ENCODE data around the gene TPRX2. TPM values are rescaled to one million over a fixed set of nuclear protein-coding genes. Genes with fewer than 3 reads are reported as not detected.
"Not testable (repeated sequence)": the region's sequence is repeated elsewhere in the genome, so short reads cannot be mapped to it uniquely, and the experiment has no call there.

The TPRX2 gene
- total RNA-seq, 1 donor from 2014 or later: not detected

DNA sequence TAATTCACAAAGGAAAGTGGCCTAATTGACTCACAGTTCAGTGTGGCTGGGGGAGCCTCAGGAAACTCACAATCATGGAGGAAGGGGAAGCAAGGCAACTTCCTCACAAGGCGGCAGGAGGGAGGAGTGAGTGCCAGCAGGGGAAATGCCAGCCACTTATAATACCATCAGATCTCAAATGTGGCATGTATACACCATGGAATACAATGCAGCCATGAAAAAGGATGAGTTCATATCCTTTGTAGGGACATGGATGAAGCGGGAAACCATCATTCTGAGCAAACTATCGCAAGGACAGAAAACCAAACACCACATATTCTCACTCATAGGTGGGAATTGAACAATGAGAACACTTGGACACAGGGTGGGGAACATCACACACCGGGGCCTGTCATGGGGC, 20.4 kb downstream of the TPRX2 start:
- H3K27ac Mint-ChIP-seq; DNase-seq (ENCODE audit: low spot score); H3K27me3 Mint-ChIP-seq (ENCODE audit: low read depth); H3K4me1 Mint-ChIP-seq (ENCODE audit: low read depth); H3K9me3 Mint-ChIP-seq; intact Hi-C loops (cut with micrococcal nuclease); H3K36me3 Mint-ChIP-seq (ENCODE audit: low read depth); H3K4me3 Mint-ChIP-seq (ENCODE audit: low read depth): not testable (repeated sequence)

DNA sequence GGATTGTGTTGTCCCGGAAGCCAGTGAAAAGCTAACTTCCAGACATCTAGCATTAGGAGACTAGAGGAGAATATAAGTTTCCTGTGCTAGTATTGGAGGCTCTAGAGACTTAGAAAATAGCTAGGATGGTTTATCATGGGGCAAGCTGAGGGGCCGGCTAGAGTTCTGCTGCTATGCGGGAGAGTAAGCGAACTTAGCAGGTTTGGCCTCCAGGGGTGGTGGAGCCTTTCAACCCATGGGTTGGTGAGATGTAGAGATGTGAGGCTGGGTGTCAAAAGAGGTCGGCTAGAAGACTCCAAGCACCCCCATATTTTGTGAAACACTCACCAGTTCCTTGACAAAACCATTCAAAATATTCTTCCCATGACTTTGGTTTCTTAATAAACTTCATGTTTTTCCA, 22.7 kb downstream of the TPRX2 start:
- Mint-ChIP-seq H3K4me1 (ENCODE audit: low read depth) (no peaks in the 10 kb centered on the region), H3K27ac (no peak overlapping the region), H3K27me3 (ENCODE audit: low read depth) (peaks cover 5% of the 10 kb centered on the region), H3K36me3 (ENCODE audit: low read depth) (no peaks in the 10 kb centered on the region), H3K4me3 (ENCODE audit: low read depth) (no peak overlapping the region), H3K9me3 (peaks cover 4% of the 10 kb centered on the region)
- DNase-seq (ENCODE audit: low spot score): no peak
- intact Hi-C loops (cut with micrococcal nuclease): no loop called here

DNA sequence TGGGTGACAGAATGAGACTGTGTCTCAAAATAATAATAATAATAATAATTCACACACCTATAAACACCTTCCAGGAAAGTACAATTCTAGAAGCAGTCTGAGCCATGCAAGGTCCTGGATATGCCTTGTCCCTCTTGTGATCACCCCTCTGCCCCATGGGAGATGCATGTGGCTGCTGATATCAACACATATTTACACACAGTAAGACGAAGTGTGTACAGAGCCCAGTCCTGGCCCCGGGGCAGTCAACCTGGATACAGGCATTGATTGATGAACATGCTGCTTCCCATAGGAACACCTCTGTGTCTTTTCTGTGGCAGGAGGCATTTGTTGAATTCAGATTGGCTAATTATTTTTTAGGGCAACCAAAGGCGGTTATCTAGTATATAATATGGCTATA, 23.9 kb downstream of the TPRX2 start:
- Mint-ChIP-seq H3K9me3 (peaks cover 4% of the 10 kb centered on the region), H3K36me3 (ENCODE audit: low read depth) (no peaks in the 10 kb centered on the region), H3K4me1 (ENCODE audit: low read depth) (no peaks in the 10 kb centered on the region), H3K27me3 (ENCODE audit: low read depth) (peaks cover 5% of the 10 kb centered on the region), H3K27ac (no peak overlapping the region), H3K4me3 (ENCODE audit: low read depth) (no peak overlapping the region)
- intact Hi-C loops (cut with micrococcal nuclease): no loop called here
- DNase-seq (ENCODE audit: low spot score): no peak

DNA sequence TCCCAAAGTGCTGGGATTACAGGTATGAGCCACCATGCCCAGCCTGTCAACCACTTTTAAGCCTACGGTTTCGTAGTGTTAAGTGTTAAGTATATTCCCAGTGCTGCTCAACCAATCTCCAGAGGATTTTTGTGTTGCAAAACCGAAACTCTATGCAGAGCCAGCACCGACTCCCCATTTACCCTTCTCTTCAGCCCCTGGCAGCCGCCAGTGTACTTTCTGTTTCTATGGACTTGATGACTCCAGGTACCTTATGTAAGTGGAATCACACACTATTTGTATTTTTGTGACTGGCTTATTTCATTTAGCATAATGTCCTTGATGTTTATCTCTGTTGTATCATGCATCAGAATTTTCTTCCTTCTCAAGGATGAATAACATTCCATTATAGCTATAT, 26.0 kb downstream of the TPRX2 start:
- intact Hi-C loops (cut with micrococcal nuclease): no loop called here
- no peak for DNase-seq (ENCODE audit: low spot score)
- Mint-ChIP-seq H3K9me3 (no peaks in the 10 kb centered on the region), H3K36me3 (ENCODE audit: low read depth) (no peaks in the 10 kb centered on the region), H3K27ac (no peak overlapping the region), H3K4me1 (ENCODE audit: low read depth) (no peaks in the 10 kb centered on the region), H3K4me3 (ENCODE audit: low read depth) (no peak overlapping the region), H3K27me3 (ENCODE audit: low read depth) (peaks cover 5% of the 10 kb centered on the region)

DNA sequence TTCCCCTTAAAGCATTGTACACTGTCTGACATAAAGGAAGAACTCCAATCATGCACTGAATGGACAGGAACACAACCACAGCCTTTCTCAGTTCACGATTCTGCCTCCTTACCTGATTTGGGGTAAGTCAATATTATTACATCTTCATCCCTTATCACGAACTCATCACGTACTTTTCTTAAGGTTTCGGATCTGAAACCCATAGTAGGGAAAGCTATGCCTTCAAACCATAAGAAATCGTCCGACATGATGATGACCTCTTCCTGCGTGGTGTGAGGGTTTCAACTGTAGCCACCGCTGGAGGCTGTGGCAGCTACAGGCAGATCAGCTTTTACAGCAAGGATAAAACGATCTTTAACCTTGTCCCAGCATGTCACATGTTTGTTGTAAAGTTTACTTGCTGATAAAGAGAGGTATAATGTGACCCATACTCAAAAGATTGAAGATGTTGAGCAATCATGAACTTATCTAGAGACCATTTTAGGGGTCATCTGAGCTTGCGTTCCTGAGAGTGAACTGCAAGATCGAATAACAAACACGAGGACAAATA, 27.1 kb downstream of the TPRX2 start, which contains the start of gene SULT2A1:
TSS of gene SULT2A1 (minus strand) at position 306 of the 550 bp plus-strand sequence. CDS start at position 248, 58 bp downstream.
- intact Hi-C loops (cut with micrococcal nuclease): no loop called here
- no peak within 1 kb of the TSS for H3K27ac Mint-ChIP-seq
- no peak for DNase-seq (ENCODE audit: low spot score)
- H3K9me3 Mint-ChIP-seq: no peaks in the 10 kb centered on the region
- H3K4me3 Mint-ChIP-seq (ENCODE audit: low read depth): no peak within 1 kb of the TSS
- H3K36me3 Mint-ChIP-seq (ENCODE audit: low read depth): no peaks in the 10 kb centered on the region
- H3K27me3 Mint-ChIP-seq (ENCODE audit: low read depth): peaks cover 5% of the 10 kb centered on the region
- H3K4me1 Mint-ChIP-seq (ENCODE audit: low read depth): no peaks in the 10 kb centered on the region

DNA sequence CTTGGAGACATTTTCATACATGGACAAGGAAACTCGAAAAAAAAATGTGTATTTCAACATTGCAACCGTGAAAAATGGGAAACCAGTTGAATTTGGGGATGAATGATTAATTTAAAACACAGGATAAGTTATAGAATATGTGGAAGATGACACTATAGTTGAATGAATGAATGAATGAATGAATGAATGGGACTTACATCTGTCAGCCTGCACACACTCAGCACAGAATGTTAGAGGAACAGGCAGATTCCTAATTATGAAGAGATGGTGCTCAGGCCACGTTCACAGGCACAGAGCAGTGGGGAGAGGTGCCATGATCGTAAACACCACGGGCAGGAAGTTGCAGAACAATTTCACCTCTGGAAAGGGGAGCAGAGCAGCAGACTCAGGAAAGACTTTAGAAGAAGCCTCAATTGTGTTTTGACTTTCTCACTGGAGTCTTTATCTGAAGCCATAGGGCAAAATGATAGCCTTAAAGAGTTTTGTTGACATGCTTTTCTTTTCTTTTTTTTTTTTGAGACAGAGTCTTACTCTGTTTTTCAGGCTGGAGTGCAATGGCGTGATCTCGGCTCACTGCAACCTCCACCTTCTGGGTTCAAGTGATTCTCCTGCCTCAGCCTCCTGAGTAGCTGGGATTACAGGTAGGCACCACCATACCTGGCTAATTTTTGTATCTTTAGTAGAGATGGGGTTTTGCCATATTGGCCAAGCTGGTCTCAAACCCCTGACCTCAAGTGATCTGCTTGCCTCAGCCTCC, 32.0 kb downstream of the TPRX2 start:
- Mint-ChIP-seq H3K27ac (no peak overlapping the region), H3K27me3 (ENCODE audit: low read depth) (no peaks in the 10 kb centered on the region), H3K4me3 (ENCODE audit: low read depth) (no peak overlapping the region)

DNA sequence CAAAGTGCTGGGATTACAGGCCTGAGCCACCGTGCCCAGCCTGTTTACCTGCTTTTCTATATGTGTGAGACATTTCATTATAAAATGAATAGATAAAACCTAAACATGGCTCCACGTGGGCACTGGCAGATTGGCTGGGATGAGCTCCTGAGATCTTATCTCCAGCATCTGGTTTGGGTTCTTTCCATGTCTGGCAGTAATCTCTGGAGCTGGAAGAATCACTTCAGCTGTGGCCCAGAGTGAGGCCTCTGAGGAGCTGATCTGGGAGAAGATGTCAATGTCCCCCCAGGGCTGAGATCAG, 32.5 kb downstream of the TPRX2 start:
- Mint-ChIP-seq H3K36me3 (ENCODE audit: low read depth) (no peaks in the 10 kb centered on the region), H3K27me3 (ENCODE audit: low read depth) (no peaks in the 10 kb centered on the region), H3K9me3 (peaks cover 5% of the 10 kb centered on the region), H3K4me3 (ENCODE audit: low read depth) (no peak overlapping the region), H3K27ac (no peak overlapping the region), H3K4me1 (ENCODE audit: low read depth) (no peaks in the 10 kb centered on the region)
- intact Hi-C loops (cut with micrococcal nuclease): no loop called here
- DNase-seq (ENCODE audit: low spot score): no peak

More for the DNA sequence above, 32.0 kb downstream of the TPRX2 start:
- H3K36me3 Mint-ChIP-seq (ENCODE audit: low read depth): no peaks in the 10 kb centered on the region
- intact Hi-C loops (cut with micrococcal nuclease): no loop called here
- H3K4me1 Mint-ChIP-seq (ENCODE audit: low read depth): no peaks in the 10 kb centered on the region
- no peak for DNase-seq (ENCODE audit: low spot score)
- H3K9me3 Mint-ChIP-seq: peaks cover 5% of the 10 kb centered on the region

DNA sequence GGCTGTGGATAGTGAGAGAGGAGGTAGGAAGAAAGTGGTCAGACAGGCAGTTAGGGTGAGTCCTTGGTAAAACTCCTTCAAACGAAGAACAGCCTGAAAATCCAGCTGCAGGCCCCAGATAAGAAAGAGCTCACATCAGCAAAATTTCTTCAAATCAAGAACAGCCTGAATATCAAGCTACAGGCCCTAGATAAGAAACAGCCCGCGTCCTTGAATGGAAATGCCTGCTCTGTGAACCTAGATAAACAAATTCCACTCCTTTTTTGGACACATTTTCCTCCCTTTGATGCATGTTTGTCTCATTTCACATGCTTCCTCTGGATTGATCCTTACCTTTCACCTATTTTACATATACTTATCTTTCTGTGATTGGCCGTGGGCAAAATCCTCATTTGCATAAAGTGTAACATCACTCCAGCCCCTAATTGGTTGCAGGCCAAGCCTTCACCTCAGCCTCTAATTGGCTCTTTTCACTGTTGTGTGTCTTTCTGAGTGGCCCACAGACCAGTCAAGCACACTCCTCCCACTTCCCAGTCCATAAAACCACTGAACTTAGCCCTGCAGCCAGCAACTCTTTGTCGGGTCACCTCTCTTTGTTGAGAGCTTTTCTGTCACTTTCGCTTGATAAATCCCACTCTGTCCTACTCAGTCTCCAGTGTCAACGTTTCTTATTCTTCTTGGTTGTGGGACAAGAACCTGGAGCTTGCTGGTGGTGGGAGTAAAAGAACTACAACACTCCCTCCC, 33.1 kb downstream of the TPRX2 start:
- no peak for DNase-seq (ENCODE audit: low spot score)
- no peaks in the 10 kb centered on the region for H3K4me1 Mint-ChIP-seq (ENCODE audit: low read depth)
- no peaks in the 10 kb centered on the region for H3K36me3 Mint-ChIP-seq (ENCODE audit: low read depth)
- H3K9me3 Mint-ChIP-seq: peaks cover 5% of the 10 kb centered on the region
- H3K27ac Mint-ChIP-seq: no peak overlapping the region
- no peaks in the 10 kb centered on the region for H3K27me3 Mint-ChIP-seq (ENCODE audit: low read depth)
- no peak overlapping the region for H3K4me3 Mint-ChIP-seq (ENCODE audit: low read depth)
- intact Hi-C loops (cut with micrococcal nuclease): no loop called here

DNA sequence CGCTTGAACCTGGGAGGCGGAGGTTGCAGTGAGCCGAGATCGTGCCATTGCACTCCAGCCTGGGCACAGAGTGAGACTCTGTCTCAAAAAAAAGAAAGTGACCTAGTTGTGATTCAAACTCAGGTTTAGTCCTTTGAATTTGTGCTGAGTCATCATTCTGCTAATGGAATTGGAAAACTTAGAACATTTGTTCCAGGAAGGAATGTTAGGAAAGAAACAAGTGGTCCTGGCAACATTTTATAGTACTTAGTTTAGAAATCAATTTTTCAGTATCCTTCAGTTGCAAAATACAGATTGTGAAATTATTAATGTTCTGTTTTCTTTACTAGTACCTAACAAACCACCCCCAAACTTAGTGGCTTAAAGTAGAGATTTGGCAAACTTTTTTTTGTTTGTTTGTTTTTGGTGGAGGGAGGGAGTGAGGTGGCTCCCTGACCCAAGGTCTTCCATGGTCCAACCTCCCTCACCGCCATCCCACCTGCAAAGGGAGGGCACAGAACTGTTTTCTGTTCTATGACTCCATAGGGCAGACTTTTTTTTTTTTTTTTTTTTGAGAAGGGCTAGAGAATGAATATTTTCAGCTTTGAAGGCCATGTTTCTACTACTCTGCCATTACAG, 36.2 kb downstream of the TPRX2 start:
- H3K4me1 Mint-ChIP-seq (ENCODE audit: low read depth): no peaks in the 10 kb centered on the region
- no peak overlapping the region for H3K27ac Mint-ChIP-seq
- H3K36me3 Mint-ChIP-seq (ENCODE audit: low read depth): no peaks in the 10 kb centered on the region
- no peak for DNase-seq (ENCODE audit: low spot score)
- H3K9me3 Mint-ChIP-seq: peaks cover 5% of the 10 kb centered on the region
- intact Hi-C loops (cut with micrococcal nuclease): no loop called here
- H3K27me3 Mint-ChIP-seq (ENCODE audit: low read depth): no peaks in the 10 kb centered on the region
- H3K4me3 Mint-ChIP-seq (ENCODE audit: low read depth): no peak overlapping the region

DNA sequence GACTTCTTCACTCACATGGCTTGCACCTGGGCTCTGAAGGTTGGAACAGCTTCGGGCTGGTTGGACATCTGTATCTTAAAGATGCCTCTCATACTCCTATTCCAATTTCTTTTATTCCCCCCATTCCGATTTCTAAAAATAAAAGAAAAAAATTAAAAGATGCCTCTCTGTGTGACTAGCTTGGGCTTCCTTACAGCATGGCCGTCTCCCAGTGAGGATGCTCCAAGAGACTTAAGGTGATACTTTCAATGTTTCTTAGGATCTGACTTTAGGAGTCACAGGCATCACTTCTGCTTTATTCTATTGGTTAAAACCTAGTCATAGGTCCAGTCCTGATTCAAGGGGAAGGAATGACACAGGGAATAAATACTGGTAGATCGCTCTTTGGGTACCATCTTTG, 37.0 kb downstream of the TPRX2 start:
- no peak overlapping the region for H3K4me3 Mint-ChIP-seq (ENCODE audit: low read depth)
- DNase-seq (ENCODE audit: low spot score): no peak
- intact Hi-C loops (cut with micrococcal nuclease): no loop called here
- H3K9me3 Mint-ChIP-seq: peaks cover 5% of the 10 kb centered on the region
- no peak overlapping the region for H3K27ac Mint-ChIP-seq
- no peaks in the 10 kb centered on the region for H3K27me3 Mint-ChIP-seq (ENCODE audit: low read depth)
- no peaks in the 10 kb centered on the region for H3K36me3 Mint-ChIP-seq (ENCODE audit: low read depth)
- no peaks in the 10 kb centered on the region for H3K4me1 Mint-ChIP-seq (ENCODE audit: low read depth)

DNA sequence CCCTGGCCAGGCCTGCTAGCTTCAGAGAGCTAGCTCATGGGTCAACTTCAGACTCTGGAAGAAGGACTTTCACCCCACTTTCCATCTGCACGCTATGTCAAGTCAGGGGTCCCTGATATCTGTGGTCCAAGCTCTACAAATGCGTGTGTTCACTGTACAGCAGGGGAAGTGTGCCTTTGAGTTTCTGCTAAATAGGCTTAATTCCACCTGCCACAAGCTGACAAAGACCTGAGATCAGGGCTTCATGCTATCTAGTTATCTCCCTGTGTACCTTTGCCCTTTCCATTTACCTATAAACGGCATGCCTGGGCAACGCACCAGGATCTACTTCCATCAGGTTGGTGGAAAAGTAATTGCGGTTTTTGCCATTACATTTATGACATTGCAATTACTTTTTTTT, 37.7 kb downstream of the TPRX2 start:
- H3K36me3 Mint-ChIP-seq (ENCODE audit: low read depth): no peaks in the 10 kb centered on the region
- intact Hi-C loops (cut with micrococcal nuclease): no loop called here
- DNase-seq (ENCODE audit: low spot score): no peak
- H3K4me1 Mint-ChIP-seq (ENCODE audit: low read depth): no peaks in the 10 kb centered on the region
- H3K9me3 Mint-ChIP-seq: peaks cover 5% of the 10 kb centered on the region
- H3K4me3 Mint-ChIP-seq (ENCODE audit: low read depth): no peak overlapping the region
- no peaks in the 10 kb centered on the region for H3K27me3 Mint-ChIP-seq (ENCODE audit: low read depth)
- H3K27ac Mint-ChIP-seq: no peak overlapping the region

DNA sequence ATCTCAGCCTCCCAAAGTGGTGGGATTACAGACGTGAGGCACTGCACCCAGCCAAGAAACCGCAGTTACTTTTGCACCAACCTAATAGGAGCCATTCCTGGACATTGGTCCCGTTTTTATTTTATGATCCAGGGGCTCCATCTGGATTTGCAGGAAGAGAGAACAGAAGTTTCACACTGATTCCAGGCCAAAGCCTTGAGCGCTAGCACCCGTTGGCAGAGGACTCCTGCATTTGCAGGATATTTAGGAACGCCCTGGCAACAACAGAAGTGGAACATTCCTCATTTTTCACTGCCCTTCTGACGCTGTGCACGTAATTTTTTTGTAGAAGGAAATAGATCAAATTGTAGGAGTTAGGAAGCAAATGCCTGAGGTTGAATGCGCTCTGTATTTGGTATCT, 38.8 kb downstream of the TPRX2 start:
- intact Hi-C loops (cut with micrococcal nuclease): no loop called here
- Mint-ChIP-seq H3K9me3 (no peaks in the 10 kb centered on the region), H3K4me3 (ENCODE audit: low read depth) (no peak overlapping the region), H3K36me3 (ENCODE audit: low read depth) (no peaks in the 10 kb centered on the region), H3K4me1 (ENCODE audit: low read depth) (no peaks in the 10 kb centered on the region), H3K27ac (no peak overlapping the region), H3K27me3 (ENCODE audit: low read depth) (no peaks in the 10 kb centered on the region)
- DNase-seq (ENCODE audit: low spot score): no peak

DNA sequence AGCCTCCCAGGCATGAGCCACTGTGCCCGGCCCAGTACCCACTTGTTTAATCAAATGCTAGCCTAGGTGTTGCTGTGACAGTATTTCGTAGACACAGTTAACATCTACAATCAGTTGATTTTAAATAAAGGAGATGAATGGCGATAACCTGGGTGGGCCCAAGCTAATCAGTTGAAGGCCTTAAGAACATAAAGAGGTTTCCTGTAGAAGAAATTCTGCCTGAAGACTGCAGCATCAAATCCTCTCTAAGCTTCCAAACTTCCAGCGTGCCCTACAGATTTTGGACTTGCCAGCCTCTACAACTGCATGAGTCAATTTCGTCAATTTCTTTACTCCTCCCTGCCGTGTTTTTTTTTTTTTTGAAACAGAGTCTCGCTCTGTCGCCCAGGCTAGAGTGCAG, 40.3 kb downstream of the TPRX2 start:
- Mint-ChIP-seq H3K27ac (no peak overlapping the region), H3K27me3 (ENCODE audit: low read depth) (no peaks in the 10 kb centered on the region), H3K4me3 (ENCODE audit: low read depth) (no peak overlapping the region), H3K4me1 (ENCODE audit: low read depth) (no peaks in the 10 kb centered on the region), H3K36me3 (ENCODE audit: low read depth) (no peaks in the 10 kb centered on the region), H3K9me3 (no peaks in the 10 kb centered on the region)
- intact Hi-C loops (cut with micrococcal nuclease): no loop called here
- DNase-seq (ENCODE audit: low spot score): no peak

Measured in activated T-helper 2 cell treated with anti-CD3 and anti-CD28 coated beads, Interferon-gamma antibody, Interleukin-2, Interleukin-4, amounts not matched to agents 10 μg/mL and 5 μg/mL and 100 μg/mL, durations not matched to agents 14 hours and 24 hours and 36 hours (primary cell).